ENCODE data around the gene ATP5PD. TPM values are rescaled to one million over a fixed set of nuclear protein-coding genes. Genes with fewer than 3 reads are reported as not detected.
A peak's percentile ranks its signal among the peaks of the same experiment; 100 is the strongest.

The ATP5PD gene
- total and polyA plus RNA-seq, 2 of the 13 experiments (the other 11 are each of a cell fraction or from before 2014, with no cell fraction given), result 158 to 428 TPM

GRCh38 chr17:75088465-75089417, 42.0 kb upstream of the ATP5PD start (continued):
- peak; percentile 23; the same call in 1 of the 2 replicates for TF ChIP-seq THRA (CRISPR knock-in tag; IDR thresholded peaks at IDR 0.05; ENCODE audit: borderline replicate concordance)
- 0 out of 2 replicates have a peak, but pooled peaks have one; percentile 18 for TF ChIP-seq GATA4 (IDR thresholded peaks at IDR 0.05; ENCODE audit: borderline replicate concordance, low read depth)
- no peak for TF ChIP-seq ZFP62 (CRISPR knock-in tag; IDR thresholded peaks at IDR 0.05)
- 0 out of 2 replicates have a peak, but pooled peaks have one; percentile 34 for TF ChIP-seq ZNF503 (CRISPR knock-in tag; IDR thresholded peaks at IDR 0.05)
- 0 out of 2 replicates have a peak, but pooled peaks have one; percentile 13 for TF ChIP-seq ZMYM3 (CRISPR knock-in tag; IDR thresholded peaks at IDR 0.05)
- 0 out of 2 replicates have a peak, but pooled peaks have one; percentile 32 for TF ChIP-seq ZNF639 (CRISPR knock-in tag; conservative IDR thresholded peaks at IDR 0.05)
- peak; percentile 68 for TF ChIP-seq TEAD3 (CRISPR knock-in tag; optimal IDR thresholded peaks at IDR 0.05; ENCODE audit: borderline replicate concordance)
- peak; percentile 83; the same call in 1 of the 2 replicates for TF ChIP-seq ZNF644 (CRISPR knock-in tag; IDR thresholded peaks at IDR 0.05; ENCODE audit: low read depth)
- 0 out of 2 replicates have a peak, but pooled peaks have one; percentile 20 for TF ChIP-seq ZNF784 (CRISPR knock-in tag; IDR thresholded peaks at IDR 0.05; ENCODE audit: borderline replicate concordance)
- TF ChIP-seq MBNL3 (CRISPR knock-in tag; conservative IDR thresholded peaks at IDR 0.05), result no peak
- TF ChIP-seq SIN3A (IDR thresholded peaks at IDR 0.05; ENCODE audit: borderline replicate concordance, low read depth, low read length), result peak; percentile 26; the same call in 1 of the 2 replicates
- TF ChIP-seq POGK (CRISPR knock-in tag; conservative IDR thresholded peaks at IDR 0.05), result 0 out of 2 replicates have a peak, but pooled peaks have one; percentile 17
- TF ChIP-seq ADNP (CRISPR knock-in tag; IDR thresholded peaks at IDR 0.05), result no peak
- TF ChIP-seq ELF4 (CRISPR knock-in tag; IDR thresholded peaks at IDR 0.05; ENCODE audit: borderline replicate concordance), result no peak
- TF ChIP-seq SKIL (CRISPR knock-in tag; IDR thresholded peaks at IDR 0.05; ENCODE audit: borderline replicate concordance), result peak; percentile 45; the same call in 1 of the 2 replicates
- TF ChIP-seq GATAD2A (CRISPR knock-in tag; IDR thresholded peaks at IDR 0.05), result peak; percentile 60; the same call in 1 of the 2 replicates
- TF ChIP-seq ZNF605 (CRISPR knock-in tag; IDR thresholded peaks at IDR 0.05), result peak; percentile 49; the same call in 1 of the 2 replicates
- no peak for TF ChIP-seq ZNF557 (CRISPR knock-in tag; IDR thresholded peaks at IDR 0.05)
